Fibroblast of lung (primary cell): ENCODE results near the gene RNF126. TPM values are rescaled to one million over a fixed set of nuclear protein-coding genes. Genes with fewer than 3 reads are reported as not detected.

ENCODE experiments used
- DNase-seq, 2 donors: peaks; one replicate each; pipeline versions ENCODE4 v3.0.0 to v3.0.0-alpha.2; 2010; ENCODE audit warnings: low read depth in 2 of 2
- H2AFZ ChIP-seq: 2 replicates; pipeline ENCODE4 v1.5.1; 2012; ENCODE audit warnings: low read length, control low read depth, inconsistent platforms
- H3K27ac ChIP-seq: 2 replicates; pipeline ENCODE4 v1.5.1; 2011; ENCODE audit warnings: low read length, control low read depth; ENCODE audit not compliant: insufficient read depth
- H3K27me3 ChIP-seq: 2 replicates; pipeline ENCODE4 v1.5.1; 2011; ENCODE audit warnings: mild to moderate bottlenecking, low read length; ENCODE audit not compliant: control insufficient read depth, insufficient read depth
- H3K36me3 ChIP-seq: 2 replicates; pipeline ENCODE4 v1.5.1; 2011; ENCODE audit warnings: low read length; ENCODE audit not compliant: control insufficient read depth, insufficient read depth
- H3K4me1 ChIP-seq: 2 replicates; pipeline ENCODE4 v1.5.1; 2011; ENCODE audit warnings: low read length; ENCODE audit not compliant: control insufficient read depth, insufficient read depth; ENCODE audit errors: extremely low read depth
- H3K4me2 ChIP-seq: 2 replicates; pipeline ENCODE4 v1.5.1; 2011; ENCODE audit warnings: low read length, control low read depth; ENCODE audit not compliant: insufficient read depth; ENCODE audit errors: extremely low read depth
- H3K4me3 ChIP-seq, 4 experiments: fragments of 200-600 bp in 1 of 4; sonication (generic) in 1 of 4; replicated peaks in 1 of 4; 2 replicates each; pipeline ENCODE4 v1.5.1; 2011 to 2016; ENCODE audit warnings: low read length in 4 of 4, low read depth in 3 of 4, mild to moderate bottlenecking in 3 of 4, control low read depth in 2 of 4, inconsistent platforms in 1 of 4, mixed read lengths in 1 of 4; ENCODE audit not compliant: insufficient read depth in 1 of 4; ENCODE audit errors: control extremely low read depth in 1 of 4
- H3K79me2 ChIP-seq: 2 replicates; pipeline ENCODE4 v1.5.1; 2012; ENCODE audit warnings: mild to moderate bottlenecking, low read length, inconsistent platforms; ENCODE audit not compliant: control insufficient read depth, insufficient read depth
- H3K9ac ChIP-seq: 2 replicates; pipeline ENCODE4 v1.5.1; 2011; ENCODE audit warnings: mild to moderate bottlenecking, low read length, control low read depth; ENCODE audit not compliant: insufficient read depth
- H3K9me3 ChIP-seq: 2 replicates; pipeline ENCODE4 v1.5.1; 2012; ENCODE audit warnings: low read depth, low read length; ENCODE audit not compliant: control insufficient read depth, insufficient read depth
- H4K20me1 ChIP-seq: 2 replicates; pipeline ENCODE4 v1.5.1; 2011; ENCODE audit warnings: low read length; ENCODE audit not compliant: control insufficient read depth, insufficient read depth; ENCODE audit errors: extremely low read depth
- EZH2 ChIP-seq: IDR thresholded peaks from 2 replicates; pipeline ENCODE4 v1.5.1; 2012; ENCODE audit warnings: low read length, control low read depth, mild to moderate bottlenecking; ENCODE audit errors: missing control alignments
- polyA plus RNA-seq, 2 donors: library from polyadenylated mRNA; depleted of rRNA in 1 of 2; stranded (reverse) in 1 of 2; unstranded in 1 of 2; fragments of >200 nt; gene quantifications; 2 replicates each; pipeline ENCODE4 v1.2.1, GENCODE V29; 2011 to 2012; ENCODE audit warnings: missing spikeins in 1 of 2
- total RNA-seq: library from RNA; depleted of rRNA; stranded (reverse); fragments of >200 nt; gene quantifications from 2 replicates; pipeline ENCODE4 v1.2.1, GENCODE V29; 2014
- TF ChIP-seq, protein P1 (sequence below), 2 donors: IDR thresholded peaks in 1 of 2; conservative IDR thresholded peaks in 1 of 2; 1 replicate in 1 of 2; 2 replicates in 1 of 2; pipeline ENCODE4 v1.5.1; 2011 to 2012; ENCODE audit warnings: low read length in 2 of 2, control low read depth in 1 of 2, inconsistent platforms in 1 of 2, low read depth in 1 of 2, mild to moderate bottlenecking in 1 of 2

RNF126 gene
- total and polyA plus RNA-seq, 2 donors (not counting 1 experiment from before 2014, with no cell fraction given), result 7.8 to 18.0 TPM

DNA sequence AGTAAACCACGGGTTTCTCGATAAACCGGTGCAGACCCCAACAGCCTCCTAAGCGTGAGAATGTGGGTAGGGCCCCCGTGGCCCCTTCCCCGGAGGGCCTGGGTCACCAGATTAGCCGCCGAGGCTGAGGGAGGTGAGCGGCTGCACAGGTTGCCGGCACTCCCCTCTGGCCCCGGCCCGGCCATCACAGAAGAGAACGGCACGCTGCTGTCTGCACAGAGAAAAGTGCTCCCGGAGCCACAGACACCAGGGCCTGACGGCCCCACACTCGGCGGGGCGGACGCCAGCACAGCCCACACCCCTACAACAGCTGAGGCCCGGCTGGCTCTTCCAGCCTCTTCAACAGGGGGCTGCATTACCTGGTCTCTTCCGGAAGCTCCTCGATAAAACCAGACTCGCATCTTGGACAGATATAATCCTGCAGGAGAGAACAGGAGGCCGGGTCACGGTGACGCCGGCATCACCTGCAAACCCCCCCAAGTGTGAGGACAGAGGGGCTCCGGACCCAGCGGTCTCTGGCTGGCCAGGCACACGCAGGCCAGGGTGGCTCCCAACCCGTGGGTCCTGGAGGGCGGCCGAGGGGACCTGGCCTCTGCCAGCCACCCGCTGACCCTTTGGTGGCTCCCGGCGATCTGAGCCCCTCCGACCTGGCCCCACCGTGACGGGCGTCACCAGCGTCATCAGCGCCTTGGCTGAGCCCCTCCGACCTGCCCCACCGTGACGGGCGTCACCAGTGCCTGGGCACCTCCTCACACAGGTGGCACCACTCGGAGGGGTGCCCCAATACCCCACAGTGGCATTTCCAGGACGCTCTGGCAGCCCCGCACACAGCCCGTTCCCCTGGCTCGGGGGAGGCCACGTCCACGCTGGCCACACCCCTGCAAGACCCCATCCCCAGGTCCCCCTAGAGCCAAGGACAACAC, 10.3 kb downstream of the RNF126 start:
- no peak for DNase-seq
- Histone ChIP-seq H3K4me3 (no peak overlapping the region), H3K79me2 (peaks cover 61% of the 10 kb centered on the region), H3K27ac (no peak overlapping the region), H2AFZ (no peak overlapping the region), H3K9ac (no peak overlapping the region), H3K36me3 (peaks cover 21% of the 10 kb centered on the region), H3K27me3 (no peaks in the 10 kb centered on the region), H3K4me2 (no peak overlapping the region), H4K20me1 (no peaks in the 10 kb centered on the region), H3K9me3 (no peaks in the 10 kb centered on the region), H3K4me1 (no peaks in the 10 kb centered on the region)
- TF ChIP-seq, protein P1, sequence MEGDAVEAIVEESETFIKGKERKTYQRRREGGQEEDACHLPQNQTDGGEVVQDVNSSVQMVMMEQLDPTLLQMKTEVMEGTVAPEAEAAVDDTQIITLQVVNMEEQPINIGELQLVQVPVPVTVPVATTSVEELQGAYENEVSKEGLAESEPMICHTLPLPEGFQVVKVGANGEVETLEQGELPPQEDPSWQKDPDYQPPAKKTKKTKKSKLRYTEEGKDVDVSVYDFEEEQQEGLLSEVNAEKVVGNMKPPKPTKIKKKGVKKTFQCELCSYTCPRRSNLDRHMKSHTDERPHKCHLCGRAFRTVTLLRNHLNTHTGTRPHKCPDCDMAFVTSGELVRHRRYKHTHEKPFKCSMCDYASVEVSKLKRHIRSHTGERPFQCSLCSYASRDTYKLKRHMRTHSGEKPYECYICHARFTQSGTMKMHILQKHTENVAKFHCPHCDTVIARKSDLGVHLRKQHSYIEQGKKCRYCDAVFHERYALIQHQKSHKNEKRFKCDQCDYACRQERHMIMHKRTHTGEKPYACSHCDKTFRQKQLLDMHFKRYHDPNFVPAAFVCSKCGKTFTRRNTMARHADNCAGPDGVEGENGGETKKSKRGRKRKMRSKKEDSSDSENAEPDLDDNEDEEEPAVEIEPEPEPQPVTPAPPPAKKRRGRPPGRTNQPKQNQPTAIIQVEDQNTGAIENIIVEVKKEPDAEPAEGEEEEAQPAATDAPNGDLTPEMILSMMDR (conservative IDR thresholded peaks at IDR 0.05 in 1 of 2, IDR thresholded peaks at IDR 0.05 in 1 of 2; ENCODE audit: low read depth in 1 of 2, low read length in 2 of 2), result no peak
- TF ChIP-seq EZH2, result no peak

DNA sequence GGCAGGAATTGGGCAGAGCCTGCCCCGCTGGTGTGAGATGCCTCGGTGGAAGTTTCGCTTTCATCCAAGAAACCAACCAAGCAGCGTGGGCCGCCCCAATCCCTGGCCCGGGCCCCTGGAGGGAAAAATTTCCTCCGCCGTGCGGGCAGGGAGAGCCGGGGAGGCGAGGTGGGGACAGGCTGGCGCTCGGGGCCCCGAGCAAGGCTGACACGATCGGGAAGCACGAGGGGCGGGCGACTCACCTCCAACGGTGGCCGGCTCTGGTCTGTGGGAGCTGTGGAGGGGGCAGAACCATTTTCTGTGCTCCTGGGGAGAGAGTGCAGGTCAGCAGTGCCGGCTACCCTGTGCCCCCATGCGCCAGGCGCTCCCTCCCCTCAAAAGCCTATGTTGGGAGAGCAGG, 11.0 kb downstream of the RNF126 start:
- no peaks in the 10 kb centered on the region for H4K20me1 ChIP-seq
- no peaks in the 10 kb centered on the region for H3K27me3 ChIP-seq
- no peak overlapping the region for H3K9ac ChIP-seq
- H2AFZ ChIP-seq, result no peak overlapping the region
- DNase-seq, result no peak
- TF ChIP-seq EZH2, result no peak
- TF ChIP-seq, protein P1 (conservative IDR thresholded peaks at IDR 0.05 in 1 of 2, IDR thresholded peaks at IDR 0.05 in 1 of 2; ENCODE audit: low read depth in 1 of 2, low read length in 2 of 2), result no peak
- H3K4me1 ChIP-seq, result no peaks in the 10 kb centered on the region
- H3K4me3 ChIP-seq, result no peak overlapping the region
- no peak overlapping the region for H3K27ac ChIP-seq
- no peak overlapping the region for H3K4me2 ChIP-seq
- peaks cover 54% of the 10 kb centered on the region for H3K79me2 ChIP-seq
- no peaks in the 10 kb centered on the region for H3K9me3 ChIP-seq
- peaks cover 21% of the 10 kb centered on the region for H3K36me3 ChIP-seq

DNA sequence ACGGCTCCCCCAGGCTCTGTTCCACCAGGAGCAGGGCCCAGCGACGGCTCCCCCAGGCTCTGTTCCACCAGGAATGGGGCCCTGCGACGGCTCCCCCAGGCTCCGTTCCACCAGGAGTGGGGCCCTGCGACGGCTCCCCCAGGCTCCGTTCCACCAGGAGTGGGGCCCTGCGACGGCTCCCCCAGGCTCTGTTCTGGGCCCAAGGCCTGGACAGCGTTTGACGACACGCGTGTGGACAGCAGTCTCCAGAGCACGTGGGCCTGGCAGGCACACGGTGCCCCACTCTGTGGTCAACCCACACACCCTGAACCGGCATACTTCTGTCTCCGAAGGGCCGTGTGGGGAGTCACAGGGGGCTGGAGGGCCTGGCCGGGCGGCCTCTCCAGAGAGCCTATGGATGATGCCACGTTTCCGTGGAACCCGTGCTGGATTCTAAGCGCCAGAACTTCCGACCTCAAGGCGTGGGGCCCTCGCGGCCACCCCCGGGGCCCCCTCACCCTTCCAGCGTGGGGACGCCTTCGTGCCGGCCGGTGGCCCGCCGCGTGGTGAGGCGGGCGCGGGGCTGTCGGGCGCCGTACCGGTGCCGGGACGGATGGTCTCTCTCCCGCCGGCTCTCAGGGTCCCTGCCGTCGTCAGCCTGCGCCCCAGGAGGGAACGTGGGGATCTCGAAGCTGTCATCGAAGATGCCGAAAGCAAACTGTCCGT, 11.7 kb downstream of the RNF126 start:
- Histone ChIP-seq H3K4me3 (no peak overlapping the region), H3K27ac (no peak overlapping the region), H3K4me2 (no peak overlapping the region), H3K79me2 (peaks cover 46% of the 10 kb centered on the region), H4K20me1 (no peaks in the 10 kb centered on the region), H3K9me3 (no peaks in the 10 kb centered on the region), H3K9ac (no peak overlapping the region), H3K27me3 (no peaks in the 10 kb centered on the region), H3K36me3 (peaks cover 25% of the 10 kb centered on the region), H2AFZ (no peak overlapping the region), H3K4me1 (no peaks in the 10 kb centered on the region)
- no peak for DNase-seq
- TF ChIP-seq, protein P1 (conservative IDR thresholded peaks at IDR 0.05 in 1 of 2, IDR thresholded peaks at IDR 0.05 in 1 of 2; ENCODE audit: low read depth in 1 of 2, low read length in 2 of 2), result no peak
- TF ChIP-seq EZH2, result no peak
